GM19397 (cell line): Measurements from ENCODE around the gene SLC11A1.

Experiments
- ATAC-seq: cut with Tn5 transposase; IDR thresholded peaks from one replicate; pipeline ENCODE4 v1.9.1; 2021; ENCODE audit warnings: mild to moderate bottlenecking, moderate library complexity; ENCODE audit not compliant: unreplicated experiment

SLC11A1 gene

GRCh38 chr2:218431878-218432277 lies 49.8 kb downstream of the SLC11A1 start:
- no peak for ATAC-seq

GRCh38 chr2:218432676-218433365 lies 50.7 kb downstream of the SLC11A1 start:
- ATAC-seq: no peak

- ATAC-seq: no peak
Measured at GRCh38 chr2:218434456-218434855, 52.4 kb downstream of the SLC11A1 start.

GRCh38 chr2:218435003-218435982 lies 53.2 kb downstream of the SLC11A1 start:
- no peak for ATAC-seq

GRCh38 chr2:218436992-218437391 lies 54.9 kb downstream of the SLC11A1 start:
- no peak for ATAC-seq

GRCh38 chr2:218437969-218438368 lies 55.9 kb downstream of the SLC11A1 start:
- no peak for ATAC-seq

- no peak for ATAC-seq
Measured at GRCh38 chr2:218438596-218438995, 56.5 kb downstream of the SLC11A1 start.

- ATAC-seq: no peak
Measured at GRCh38 chr2:218444692-218445357, 62.8 kb downstream of the SLC11A1 start.

GRCh38 chr2:218445602-218446001 lies 63.5 kb downstream of the SLC11A1 start:
- ATAC-seq: no peak
